ENCODE data around the gene LMNA.

The LMNA gene

GRCh38 chr1:156149374-156150332 is 35.1 kb downstream of the LMNA start:
- Histone ChIP-seq H3K27ac (ENCODE audit: low read depth, low read length) (peak overlapping the region; percentile 45; the same call in 1 of the 2 replicates), H3K4me3 (ENCODE audit: low read length) (peak overlapping the region; percentile 32), H3K9me3 (ENCODE audit: insufficient read depth, low read depth, low read length) (no peaks in the 10 kb centered on the region), H3K27me3 (ENCODE audit: insufficient read depth, low read length) (no peaks in the 10 kb centered on the region), H3K36me3 (ENCODE audit: insufficient read depth, low read length) (no peaks in the 10 kb centered on the region), H3K4me1 (ENCODE audit: insufficient read depth, low read length) (peaks cover 45% of the 10 kb centered on the region), H3K9ac (ENCODE audit: low read depth, low read length) (no peak overlapping the region)
- WGBS: 24% methylated on average over 17 of the region's 20 CpGs

GRCh38 chr1:156150333-156151011 is 36.0 kb downstream of the LMNA start:
- H3K27me3 ChIP-seq (ENCODE audit: insufficient read depth, low read length): no peaks in the 10 kb centered on the region
- H3K4me1 ChIP-seq (ENCODE audit: insufficient read depth, low read length): peaks cover 45% of the 10 kb centered on the region
- H3K36me3 ChIP-seq (ENCODE audit: insufficient read depth, low read length): no peaks in the 10 kb centered on the region
- H3K27ac ChIP-seq (ENCODE audit: low read depth, low read length): no peak overlapping the region; the same call in 1 of the 2 replicates
- WGBS: 29% methylated on average over 10 of the region's 10 CpGs
- H3K4me3 ChIP-seq (ENCODE audit: low read length): peak overlapping the region; percentile 29
- no peaks in the 10 kb centered on the region for H3K9me3 ChIP-seq (ENCODE audit: insufficient read depth, low read depth, low read length)
- no peak overlapping the region for H3K9ac ChIP-seq (ENCODE audit: low read depth, low read length)

GRCh38 chr1:156151093-156151688 is 36.7 kb downstream of the LMNA start:
- no peak overlapping the region for H3K27ac ChIP-seq (ENCODE audit: low read depth, low read length)
- no peaks in the 10 kb centered on the region for H3K36me3 ChIP-seq (ENCODE audit: insufficient read depth, low read length)
- 82% methylated on average over 6 of the region's 6 CpGs for WGBS
- H3K27me3 ChIP-seq (ENCODE audit: insufficient read depth, low read length): no peaks in the 10 kb centered on the region
- H3K4me3 ChIP-seq (ENCODE audit: low read length): no peak overlapping the region
- H3K4me1 ChIP-seq (ENCODE audit: insufficient read depth, low read length): peaks cover 43% of the 10 kb centered on the region
- no peaks in the 10 kb centered on the region for H3K9me3 ChIP-seq (ENCODE audit: insufficient read depth, low read depth, low read length)
- H3K9ac ChIP-seq (ENCODE audit: low read depth, low read length): no peak overlapping the region

DNA sequence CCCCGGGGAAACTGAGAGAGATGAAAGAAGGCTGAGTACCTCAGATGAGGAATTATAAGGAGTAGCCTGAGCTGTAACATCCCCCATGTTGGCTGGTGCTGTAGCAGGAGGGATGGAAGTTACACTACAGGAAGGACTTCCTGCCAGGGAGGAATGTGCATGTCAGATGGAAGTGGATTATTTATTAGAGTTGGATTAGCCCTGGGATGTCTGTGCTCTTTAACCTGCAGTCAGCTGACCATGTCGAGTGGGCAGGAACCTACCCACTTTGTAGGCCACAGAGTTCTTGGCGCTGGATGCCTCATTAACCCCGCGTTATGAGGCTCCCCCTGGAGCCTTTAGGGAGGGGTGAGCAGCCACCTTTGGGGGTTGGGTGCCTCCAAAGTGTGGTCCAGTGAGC is 38.1 kb downstream of the LMNA start:
- H3K27me3 ChIP-seq (ENCODE audit: insufficient read depth, low read length): no peaks in the 10 kb centered on the region
- no peak overlapping the region for H3K27ac ChIP-seq (ENCODE audit: low read depth, low read length)
- peaks cover 31% of the 10 kb centered on the region for H3K4me1 ChIP-seq (ENCODE audit: insufficient read depth, low read length)
- no peaks in the 10 kb centered on the region for H3K36me3 ChIP-seq (ENCODE audit: insufficient read depth, low read length)
- H3K9ac ChIP-seq (ENCODE audit: low read depth, low read length): no peak overlapping the region
- H3K9me3 ChIP-seq (ENCODE audit: insufficient read depth, low read depth, low read length): no peaks in the 10 kb centered on the region
- H3K4me3 ChIP-seq (ENCODE audit: low read length): no peak overlapping the region
- 87% methylated on average over 5 of the region's 5 CpGs for WGBS

- no peaks in the 10 kb centered on the region for H3K9me3 ChIP-seq (ENCODE audit: insufficient read depth, low read depth, low read length)
- no peaks in the 10 kb centered on the region for H3K27me3 ChIP-seq (ENCODE audit: insufficient read depth, low read length)
- H3K4me3 ChIP-seq (ENCODE audit: low read length): no peak within 1 kb of the TSS
- 92% methylated on average over 8 of the region's 10 CpGs for WGBS
- peaks cover 25% of the 10 kb centered on the region for H3K4me1 ChIP-seq (ENCODE audit: insufficient read depth, low read length)
- H3K27ac ChIP-seq (ENCODE audit: low read depth, low read length): no peak within 1 kb of the TSS
- no peak within 1 kb of the TSS for H3K9ac ChIP-seq (ENCODE audit: low read depth, low read length)
- no peaks in the 10 kb centered on the region for H3K36me3 ChIP-seq (ENCODE audit: insufficient read depth, low read length)
These were observed 38.9 kb downstream of the LMNA start, which contains the start of gene SEMA4A for GRCh38 chr1:156153362-156153761. Gene SEMA4A (plus strand): TSS chr1:156153585. CDS start chr1:156154579, 994 bp downstream.

- H3K4me3 ChIP-seq (ENCODE audit: low read length): no peak overlapping the region
- no peak overlapping the region for H3K27ac ChIP-seq (ENCODE audit: low read depth, low read length)
- 87% methylated on average over 11 of the region's 11 CpGs for WGBS
- no peak overlapping the region for H3K9ac ChIP-seq (ENCODE audit: low read depth, low read length)
- peaks cover 21% of the 10 kb centered on the region for H3K4me1 ChIP-seq (ENCODE audit: insufficient read depth, low read length)
- H3K9me3 ChIP-seq (ENCODE audit: insufficient read depth, low read depth, low read length): no peaks in the 10 kb centered on the region
- H3K27me3 ChIP-seq (ENCODE audit: insufficient read depth, low read length): no peaks in the 10 kb centered on the region
- H3K36me3 ChIP-seq (ENCODE audit: insufficient read depth, low read length): no peaks in the 10 kb centered on the region
These were observed 39.8 kb downstream of the LMNA start for GRCh38 chr1:156154317-156154749.

GRCh38 chr1:156155756-156156510 is 41.4 kb downstream of the LMNA start:
- Histone ChIP-seq H3K4me3 (ENCODE audit: low read length) (no peak overlapping the region), H3K9ac (ENCODE audit: low read depth, low read length) (no peak overlapping the region), H3K27me3 (ENCODE audit: insufficient read depth, low read length) (no peaks in the 10 kb centered on the region), H3K36me3 (ENCODE audit: insufficient read depth, low read length) (no peaks in the 10 kb centered on the region), H3K4me1 (ENCODE audit: insufficient read depth, low read length) (peaks cover 13% of the 10 kb centered on the region), H3K27ac (ENCODE audit: low read depth, low read length) (no peak overlapping the region), H3K9me3 (ENCODE audit: insufficient read depth, low read depth, low read length) (no peaks in the 10 kb centered on the region)
- WGBS: 84% methylated on average over 10 of the region's 12 CpGs

- no peaks in the 10 kb centered on the region for H3K36me3 ChIP-seq (ENCODE audit: insufficient read depth, low read length)
These were observed 43.0 kb downstream of the LMNA start for GRCh38 chr1:156157506-156157905.

GRCh38 chr1:156157966-156158365 is 43.5 kb downstream of the LMNA start:
- H3K9ac ChIP-seq (ENCODE audit: low read depth, low read length): no peak overlapping the region
- no peak overlapping the region for H3K4me3 ChIP-seq (ENCODE audit: low read length)
- WGBS: 91% methylated on average over 5 of the region's 5 CpGs
- H3K4me1 ChIP-seq (ENCODE audit: insufficient read depth, low read length): peaks cover 11% of the 10 kb centered on the region
- H3K27me3 ChIP-seq (ENCODE audit: insufficient read depth, low read length): no peaks in the 10 kb centered on the region
- H3K27ac ChIP-seq (ENCODE audit: low read depth, low read length): no peak overlapping the region
- no peaks in the 10 kb centered on the region for H3K36me3 ChIP-seq (ENCODE audit: insufficient read depth, low read length)
- no peaks in the 10 kb centered on the region for H3K9me3 ChIP-seq (ENCODE audit: insufficient read depth, low read depth, low read length)

More at GRCh38 chr1:156157506-156157905, 43.0 kb downstream of the LMNA start:
- H3K4me1 ChIP-seq (ENCODE audit: insufficient read depth, low read length): peaks cover 13% of the 10 kb centered on the region
- H3K4me3 ChIP-seq (ENCODE audit: low read length): no peak overlapping the region
- no peak overlapping the region for H3K9ac ChIP-seq (ENCODE audit: low read depth, low read length)
- H3K27ac ChIP-seq (ENCODE audit: low read depth, low read length): no peak overlapping the region
- 97% methylated on average over 3 of the region's 3 CpGs for WGBS
- no peaks in the 10 kb centered on the region for H3K27me3 ChIP-seq (ENCODE audit: insufficient read depth, low read length)
- no peaks in the 10 kb centered on the region for H3K9me3 ChIP-seq (ENCODE audit: insufficient read depth, low read depth, low read length)

GRCh38 chr1:156160000-156160742 is 45.7 kb downstream of the LMNA start:
- Histone ChIP-seq H3K9me3 (ENCODE audit: insufficient read depth, low read depth, low read length) (no peaks in the 10 kb centered on the region), H3K9ac (ENCODE audit: low read depth, low read length) (peak overlapping the region; percentile 64; the same call in 1 of the 2 replicates), H3K4me1 (ENCODE audit: insufficient read depth, low read length) (peaks cover 11% of the 10 kb centered on the region; the same call in 1 of the 2 replicates), H3K36me3 (ENCODE audit: insufficient read depth, low read length) (no peaks in the 10 kb centered on the region), H3K4me3 (ENCODE audit: low read length) (peak overlapping the region; percentile 63), H3K27me3 (ENCODE audit: insufficient read depth, low read length) (no peaks in the 10 kb centered on the region), H3K27ac (ENCODE audit: low read depth, low read length) (no peak overlapping the region)
- WGBS: 71% methylated on average over 13 of the region's 13 CpGs
